Measurements from ENCODE around the gene TCEAL9.

Gene TCEAL9

GRCh38 chrX:103363046-103363445, 6.7 kb downstream of the TCEAL9 start:
- no peaks in the 10 kb centered on the region for H3K9me3 ChIP-seq (ENCODE audit: control insufficient read depth, insufficient read depth, low read depth, low read length)
- ChIA-PET CTCF (interaction anchor here (0.6 kb wide), 1 partner anchor 33 kb away, joined by 3 read pairs; the partner anchor contains the start of gene TCEAL7), POLR2A (no interaction called here)
- H3K4me3 ChIP-seq (ENCODE audit: low read depth, low read length), result no peak overlapping the region
- H3K27ac ChIP-seq (ENCODE audit: extremely low read depth, low read depth, low read length), result no peak overlapping the region
- H3K36me3 ChIP-seq (ENCODE audit: control insufficient read depth in 2 of 2, insufficient read depth in 1 of 2, low read length in 2 of 2), result peaks cover 0 to 3% of the 10 kb centered on the region in 2 experiments; a peak in 1 of 3 replicates
- H3K4me1 ChIP-seq (ENCODE audit: control insufficient read depth, insufficient read depth, low read length), result no peaks in the 10 kb centered on the region
- TF ChIP-seq TCF7L2 (IDR thresholded peaks at IDR 0.05; ENCODE audit: borderline replicate concordance, low read depth, low read length) (no peak), ZNF529 (tag by site-specific recombination; IDR thresholded peaks at IDR 0.05; ENCODE audit: insufficient replicate concordance) (no peak), SP7 (tag by site-specific recombination; IDR thresholded peaks at IDR 0.05) (no peak), OSR2 (tag by site-specific recombination; IDR thresholded peaks at IDR 0.05) (no peak), ZNF654 (tag by site-specific recombination; IDR thresholded peaks at IDR 0.05; ENCODE audit: low read depth) (no peak), ZFP41 (tag by site-specific recombination; IDR thresholded peaks at IDR 0.05; ENCODE audit: borderline replicate concordance) (no peak), ZNF621 (tag by site-specific recombination; IDR thresholded peaks at IDR 0.05) (no peak), INSM2 (tag by site-specific recombination; IDR thresholded peaks at IDR 0.05) (no peak), PRDM1 (tag by site-specific recombination; IDR thresholded peaks at IDR 0.05) (no peak), ZNF239 (tag by site-specific recombination; IDR thresholded peaks at IDR 0.05) (no peak), AEBP2 (tag by site-specific recombination; IDR thresholded peaks at IDR 0.05; ENCODE audit: borderline replicate concordance) (no peak), GLI4 (tag by site-specific recombination; IDR thresholded peaks at IDR 0.05) (no peak)

GRCh38 chrX:103367502-103367901, 11.2 kb downstream of the TCEAL9 start:
- no peak for TF ChIP-seq SETDB1 (IDR thresholded peaks at IDR 0.05; ENCODE audit: insufficient read length, low read length)
- TF ChIP-seq HOXA7 (CRISPR knock-in tag; IDR thresholded peaks at IDR 0.05; ENCODE audit: borderline replicate concordance), result no peak
- peak; percentile 68 for TF ChIP-seq SCRT2 (tag by site-specific recombination; IDR thresholded peaks at IDR 0.05)
- TF ChIP-seq SCRT1 (tag by site-specific recombination; IDR thresholded peaks at IDR 0.05; ENCODE audit: borderline replicate concordance), result peak; percentile 31; the same call in 1 of the 2 replicates
- TF ChIP-seq INSM2 (tag by site-specific recombination; IDR thresholded peaks at IDR 0.05), result no peak
- Histone ChIP-seq H3K27ac (ENCODE audit: extremely low read depth, low read depth, low read length) (no peak overlapping the region), H3K36me3 (ENCODE audit: control insufficient read depth in 2 of 2, insufficient read depth in 1 of 2, low read length in 2 of 2) (no peaks in the 10 kb centered on the region), H3K4me3 (ENCODE audit: low read depth, low read length) (no peak overlapping the region), H3K4me1 (ENCODE audit: control insufficient read depth, insufficient read depth, low read length) (no peaks in the 10 kb centered on the region), H3K9me3 (ENCODE audit: control insufficient read depth, insufficient read depth, low read depth, low read length) (no peaks in the 10 kb centered on the region)
- POLR2A ChIA-PET, result no interaction called here
- CTCF ChIA-PET, result no interaction called here

- Histone ChIP-seq H3K36me3 (ENCODE audit: control insufficient read depth in 2 of 2, insufficient read depth in 1 of 2, low read length in 2 of 2) (no peaks in the 10 kb centered on the region), H3K9me3 (ENCODE audit: control insufficient read depth, insufficient read depth, low read depth, low read length) (no peaks in the 10 kb centered on the region), H3K4me1 (ENCODE audit: control insufficient read depth, insufficient read depth, low read length) (no peaks in the 10 kb centered on the region), H3K27ac (ENCODE audit: extremely low read depth, low read depth, low read length) (no peak overlapping the region), H3K4me3 (ENCODE audit: low read depth, low read length) (no peak overlapping the region)
- ChIA-PET CTCF (no interaction called here), POLR2A (no interaction called here)
- TF ChIP-seq ZNF76 (tag by site-specific recombination; IDR thresholded peaks at IDR 0.05; ENCODE audit: borderline replicate concordance, low read depth), result no peak
- no peak for TF ChIP-seq ZNF416 (tag by site-specific recombination; IDR thresholded peaks at IDR 0.05)
- TF ChIP-seq PRDM6 (tag by site-specific recombination; IDR thresholded peaks at IDR 0.05), result no peak
- TF ChIP-seq ZNF518A (tag by site-specific recombination; conservative IDR thresholded peaks at IDR 0.05; ENCODE audit: low read depth), result no peak
- TF ChIP-seq ZNF560 (tag by site-specific recombination; IDR thresholded peaks at IDR 0.05; ENCODE audit: borderline replicate concordance), result no peak
These were observed 13.2 kb downstream of the TCEAL9 start for GRCh38 chrX:103369479-103369878.
